ENCODE results near the gene AXDND1. TPM values are rescaled to one million over a fixed set of nuclear protein-coding genes. Genes with fewer than 3 reads are reported as not detected.
"Not testable (repeated sequence)": the region's sequence is repeated elsewhere in the genome, so short reads cannot be mapped to it uniquely, and the experiment has no call there.

The AXDND1 gene
- total and polyA plus RNA-seq, 9 of the 15 experiments (the other 6 are each of a cell fraction or from before 2014, with no cell fraction given): 0.03 to 0.13 (median 0.06) TPM; not detected in 5

GRCh38 chr1:179353546-179353945 is 12.2 kb upstream of the AXDND1 start (continued):
- TF ChIP-seq ZBTB34 (CRISPR knock-in tag; IDR thresholded peaks at IDR 0.05) (no peak), HDAC8 (tag; IDR thresholded peaks at IDR 0.05) (no peak), THRA (IDR thresholded peaks at IDR 0.05) (no peak), ETS1 (conservative IDR thresholded peaks at IDR 0.05; ENCODE audit: control insufficient read depth, low read depth, low read length) (no peak), HBP1 (CRISPR knock-in tag; IDR thresholded peaks at IDR 0.05) (no peak), SNAPC5 (CRISPR knock-in tag; IDR thresholded peaks at IDR 0.05) (no peak), MIER1 (IDR thresholded peaks at IDR 0.05; ENCODE audit: low read depth) (no peak), SMAD1 (IDR thresholded peaks at IDR 0.05; ENCODE audit: low read depth, low read length, partially characterized antibody) (no peak)

GRCh38 chr1:179361631-179362030 is 4.1 kb upstream of the AXDND1 start:
- BruUV-seq (replicated peaks); H3K4me2 ChIP-seq (ENCODE audit: insufficient read depth, low read length); H3K4me3 ChIP-seq; H3K9me3 ChIP-seq (replicated peaks; ENCODE audit: control insufficient read depth, insufficient read depth, low read depth, low read length); H3K36me3 ChIP-seq (ENCODE audit: control insufficient read depth, insufficient read depth, low read length); H3K27ac ChIP-seq (ENCODE audit: extremely low read depth, low read depth, low read length); FAIRE-seq; CTCF ChIA-PET (ENCODE audit: low intra/inter-chr PET ratio); H3K9ac ChIP-seq (ENCODE audit: insufficient read depth in 1 of 2, low read depth in 2 of 2, low read length in 2 of 2); H3K79me2 ChIP-seq (ENCODE audit: control insufficient read depth, insufficient read depth, low read length); H2AFZ ChIP-seq (ENCODE audit: low read depth, low read length); DNase-seq (ENCODE audit: extremely low read depth in 1 of 4, low spot score in 3 of 4); ATAC-seq; H3K9me1 ChIP-seq (ENCODE audit: control insufficient read depth, insufficient read depth, low read length); H3K27me3 ChIP-seq (ENCODE audit: control insufficient read depth in 2 of 2, insufficient read depth in 2 of 2, low read length in 2 of 2); H4K20me1 ChIP-seq (replicated peaks; ENCODE audit: control insufficient read depth, insufficient read depth, low read length); intact Hi-C loops (cut with micrococcal nuclease): not testable (repeated sequence)
- in situ Hi-C loops (cut with MboI): loop anchor here (10.0 to 25.0 kb wide), 3 partner anchors 237 to 824 kb away; partner anchors contain the start of gene TOR3A
- POLR2A ChIA-PET: interaction anchor here (0.6 to 1.0 kb wide), 4 partner anchors 8 to 536 kb away, joined by 3 to 5 read pairs (median 3); no protein-coding TSS in a partner anchor
- peaks cover 14 to 16% of the 10 kb centered on the region in 2 experiments for H3K4me1 ChIP-seq (replicated peaks in 1 of 2; ENCODE audit: control insufficient read depth in 2 of 2, insufficient read depth in 2 of 2, low read length in 2 of 2)
- 86% methylated on average over 2 of the region's 2 CpGs for WGBS (ENCODE audit: insufficient coverage, low coverage, missing lambda C conversion rate)

Measured in K562 (cell line).